Measurements from ENCODE around the gene SLPI.

- TF ChIP-seq POLR2AphosphoS5 (IDR thresholded peaks at IDR 0.05; ENCODE audit: borderline replicate concordance, low read depth, low read length) (no peak), EZH2 (IDR thresholded peaks at IDR 0.05) (no peak)
Observed at GRCh38 chr20:45288860-45289259, 34.5 kb upstream of the SLPI start.
